Nephron progenitor cell (in vitro differentiated cells): Measurements from ENCODE around the gene RUNX1.
A peak's percentile ranks its signal among the peaks of the same experiment; 100 is the strongest.
"Not testable (repeated sequence)": the region's sequence is repeated elsewhere in the genome, so short reads cannot be mapped to it uniquely, and the experiment has no call there.

Experiments
- DNase-seq: peaks from one replicate; pipeline ENCODE4 v3.0.0; 2021
- H3K27ac Mint-ChIP-seq: 2 replicates; pipeline ENCODE4 v1.8.0; 2021; ENCODE audit warnings: mild to moderate bottlenecking, moderate library complexity, mixed read lengths
- H3K27me3 Mint-ChIP-seq: 2 replicates; pipeline ENCODE4 v1.8.0; 2021; ENCODE audit warnings: mild to moderate bottlenecking, low read depth, mixed read lengths; ENCODE audit not compliant: poor library complexity
- H3K36me3 Mint-ChIP-seq: 2 replicates; pipeline ENCODE4 v1.8.0; 2021; ENCODE audit warnings: low read depth, mixed read lengths
- H3K4me1 Mint-ChIP-seq: 2 replicates; pipeline ENCODE4 v1.8.0; 2021; ENCODE audit warnings: mixed read lengths
- H3K4me3 Mint-ChIP-seq: 2 replicates; pipeline ENCODE4 v1.8.0; 2021; ENCODE audit warnings: mild to moderate bottlenecking, moderate library complexity, mixed read lengths
- H3K9me3 Mint-ChIP-seq: 2 replicates; pipeline ENCODE4 v1.8.0; 2021; ENCODE audit warnings: mild to moderate bottlenecking, moderate library complexity, mixed read lengths
- CTCF ChIP-seq: fragments of 200-600 bp; sonication (generic); IDR thresholded peaks from 2 replicates; pipeline ENCODE4 v1.5.0; 2021; ENCODE audit warnings: antibody characterized with exemption

Gene RUNX1

DNA sequence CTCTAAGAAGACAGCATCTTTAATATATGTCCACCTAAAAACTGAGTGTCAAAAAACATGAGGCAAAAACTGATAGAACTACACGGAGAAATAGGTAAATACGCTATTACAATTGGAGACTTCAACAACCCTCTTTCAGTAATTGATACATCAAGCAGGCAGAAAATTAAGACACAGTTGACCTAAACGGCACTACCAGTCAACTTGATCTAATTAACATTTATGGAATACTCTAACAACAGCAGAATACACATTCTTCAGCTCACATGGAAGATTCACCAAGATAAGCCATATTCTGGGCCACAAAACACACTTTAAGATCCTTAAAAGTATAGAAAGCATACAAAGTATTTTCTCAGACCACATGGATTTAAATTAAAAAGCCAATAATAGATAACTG lies 242.7 kb downstream of the RUNX1 start:
- no peak for TF ChIP-seq CTCF
- H3K36me3 Mint-ChIP-seq = peaks cover 31% of the 10 kb centered on the region

GRCh38 chr21:34805157-34805556 lies 243.9 kb downstream of the RUNX1 start:
- Mint-ChIP-seq H3K9me3 (peaks cover 37% of the 10 kb centered on the region), H3K27ac (no peak overlapping the region), H3K27me3 (peaks cover 3% of the 10 kb centered on the region), H3K4me1 (peaks cover 20% of the 10 kb centered on the region), H3K4me3 (no peak overlapping the region), H3K36me3 (peaks cover 31% of the 10 kb centered on the region)
- TF ChIP-seq CTCF = no peak
- no peak for DNase-seq

More for the DNA sequence above, 242.7 kb downstream of the RUNX1 start:
- H3K27ac Mint-ChIP-seq = no peak overlapping the region
- peaks cover 37% of the 10 kb centered on the region for H3K9me3 Mint-ChIP-seq
- H3K27me3 Mint-ChIP-seq = peaks cover 3% of the 10 kb centered on the region
- DNase-seq = no peak
- H3K4me3 Mint-ChIP-seq = no peak overlapping the region
- H3K4me1 Mint-ChIP-seq = peaks cover 24% of the 10 kb centered on the region

GRCh38 chr21:34804584-34804983 lies 244.5 kb downstream of the RUNX1 start:
- not testable (repeated sequence) for H3K27me3 Mint-ChIP-seq, DNase-seq, H3K27ac Mint-ChIP-seq, H3K4me3 Mint-ChIP-seq
- Mint-ChIP-seq H3K9me3 (peaks cover 37% of the 10 kb centered on the region), H3K36me3 (peaks cover 31% of the 10 kb centered on the region), H3K4me1 (peaks cover 20% of the 10 kb centered on the region)

DNA sequence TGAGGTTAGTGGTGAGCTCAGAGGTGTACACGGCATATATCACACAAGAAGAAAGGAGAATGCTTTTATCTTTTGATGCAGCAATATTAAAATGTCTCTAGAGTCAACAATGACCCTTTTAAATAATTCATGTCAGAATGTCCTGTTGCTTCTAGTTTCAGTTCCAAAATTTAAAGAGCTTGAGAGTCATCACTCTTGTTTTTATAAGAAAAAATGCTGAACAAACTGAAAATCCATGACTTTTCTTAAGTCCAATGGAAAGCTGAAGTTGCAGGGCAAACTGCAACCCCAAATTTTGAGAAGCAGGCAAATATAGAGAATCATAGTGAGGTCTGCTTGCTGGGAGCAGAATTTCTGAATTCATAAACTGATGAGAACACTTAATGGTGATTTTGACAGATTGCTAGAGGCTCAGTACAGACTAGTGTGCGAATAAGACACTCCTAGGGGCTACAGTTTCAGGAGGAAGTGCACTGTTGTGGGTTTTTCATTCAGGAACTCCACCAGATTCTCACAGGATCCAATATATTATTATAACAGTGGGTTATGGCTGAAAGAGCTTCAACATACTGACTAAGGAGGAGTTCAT lies 245.2 kb downstream of the RUNX1 start:
- peaks cover 16% of the 10 kb centered on the region for H3K4me1 Mint-ChIP-seq
- H3K4me3 Mint-ChIP-seq = no peak overlapping the region
- no peak for TF ChIP-seq CTCF
- peaks cover 3% of the 10 kb centered on the region for H3K27me3 Mint-ChIP-seq
- peaks cover 37% of the 10 kb centered on the region for H3K9me3 Mint-ChIP-seq
- no peak overlapping the region for H3K27ac Mint-ChIP-seq
- H3K36me3 Mint-ChIP-seq = peaks cover 31% of the 10 kb centered on the region
- DNase-seq = no peak

DNA sequence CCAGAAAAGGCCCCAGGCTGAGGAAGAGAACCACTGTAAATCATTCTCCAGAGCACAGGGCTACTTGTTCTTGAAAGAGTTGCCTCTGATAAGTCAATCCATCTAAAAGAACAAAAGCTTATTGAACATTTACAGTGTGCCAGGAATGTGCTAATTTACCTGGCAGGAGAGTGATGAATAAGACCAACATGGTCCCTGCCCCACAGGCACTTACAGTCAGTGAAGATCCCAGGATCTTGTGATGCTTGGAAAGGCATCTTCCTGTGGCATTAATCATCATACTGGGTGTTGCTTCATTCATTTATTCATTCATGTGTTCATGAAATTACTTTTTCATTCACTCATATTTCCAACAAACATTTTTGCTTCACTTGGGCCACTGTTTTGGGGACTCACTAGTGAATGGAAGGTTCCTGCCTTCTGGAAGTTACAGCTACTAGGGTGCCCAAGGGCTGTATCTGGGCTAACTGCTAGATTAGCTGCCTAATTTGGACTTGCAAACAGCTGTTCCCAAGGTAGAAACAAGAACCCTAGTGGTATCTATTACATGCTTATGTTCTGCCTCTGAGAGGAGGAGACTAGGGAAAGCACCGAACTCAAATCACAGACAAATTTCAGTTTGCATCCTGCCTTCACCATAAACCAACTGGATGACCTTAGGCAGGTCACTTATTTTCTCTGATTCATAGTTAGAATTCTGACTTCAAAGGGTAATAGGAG lies 246.8 kb downstream of the RUNX1 start:
- no peak for DNase-seq
- H3K9me3 Mint-ChIP-seq = peaks cover 37% of the 10 kb centered on the region
- H3K36me3 Mint-ChIP-seq = peaks cover 31% of the 10 kb centered on the region
- no peak for TF ChIP-seq CTCF
- H3K27me3 Mint-ChIP-seq = peaks cover 3% of the 10 kb centered on the region
- H3K27ac Mint-ChIP-seq = no peak overlapping the region
- peaks cover 20% of the 10 kb centered on the region for H3K4me1 Mint-ChIP-seq
- no peak overlapping the region for H3K4me3 Mint-ChIP-seq

DNA sequence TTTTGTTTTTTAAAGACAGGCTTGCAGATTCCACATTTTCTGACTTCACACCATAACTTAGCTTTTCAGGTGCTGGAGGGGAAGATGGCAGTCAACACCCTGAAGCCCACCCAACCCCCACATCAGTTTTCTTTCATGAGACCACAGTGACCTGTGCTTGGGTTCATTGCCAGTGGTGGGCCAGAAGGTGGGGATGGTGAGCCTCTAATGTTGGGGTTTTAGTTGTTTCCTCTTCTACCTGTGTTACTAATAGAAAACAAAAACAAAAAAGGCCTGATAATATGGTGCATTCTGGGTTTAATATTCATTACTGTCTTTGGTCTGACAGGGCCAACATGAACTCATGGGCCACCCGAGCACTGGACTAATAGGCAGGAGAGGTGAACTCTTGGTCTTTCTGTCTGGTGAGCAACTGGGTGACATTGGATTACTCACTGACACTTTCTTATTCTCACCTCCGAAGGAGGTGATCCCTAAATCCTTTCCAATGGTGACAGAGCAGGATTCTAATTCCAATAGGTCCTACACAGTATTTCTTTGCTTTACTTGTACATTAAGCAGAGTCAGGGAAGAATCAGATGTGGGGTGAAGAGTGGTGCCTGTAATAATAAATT lies 247.5 kb downstream of the RUNX1 start:
- Mint-ChIP-seq H3K4me1 (peaks cover 28% of the 10 kb centered on the region), H3K27me3 (peaks cover 3% of the 10 kb centered on the region), H3K27ac (no peak overlapping the region), H3K4me3 (no peak overlapping the region), H3K9me3 (peaks cover 32% of the 10 kb centered on the region), H3K36me3 (peaks cover 26% of the 10 kb centered on the region)
- DNase-seq = peak; percentile 33
- TF ChIP-seq CTCF = peak; percentile 42
